Skin of body (tissue), 2 donors: ENCODE measurements around the gene APOL5. TPM values are rescaled to one million over a fixed set of nuclear protein-coding genes. Genes with fewer than 3 reads are reported as not detected.
"Not testable (repeated sequence)": the region's sequence is repeated elsewhere in the genome, so short reads cannot be mapped to it uniquely, and the experiment has no call there.

Experiments used
- DNase-seq: peaks from one replicate; lab custom pipeline; 2025; lab: John Stamatoyannopoulos, UW
- total RNA-seq: library from RNA; depleted of rRNA; stranded (reverse); fragments of >200 nt; gene quantifications from one replicate; pipeline ENCODE4 v1.2.3, GENCODE V29; 2014

APOL5 gene, protein sequence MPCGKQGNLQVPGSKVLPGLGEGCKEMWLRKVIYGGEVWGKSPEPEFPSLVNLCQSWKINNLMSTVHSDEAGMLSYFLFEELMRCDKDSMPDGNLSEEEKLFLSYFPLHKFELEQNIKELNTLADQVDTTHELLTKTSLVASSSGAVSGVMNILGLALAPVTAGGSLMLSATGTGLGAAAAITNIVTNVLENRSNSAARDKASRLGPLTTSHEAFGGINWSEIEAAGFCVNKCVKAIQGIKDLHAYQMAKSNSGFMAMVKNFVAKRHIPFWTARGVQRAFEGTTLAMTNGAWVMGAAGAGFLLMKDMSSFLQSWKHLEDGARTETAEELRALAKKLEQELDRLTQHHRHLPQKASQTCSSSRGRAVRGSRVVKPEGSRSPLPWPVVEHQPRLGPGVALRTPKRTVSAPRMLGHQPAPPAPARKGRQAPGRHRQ
- 0.69 TPM for total RNA-seq

DNA sequence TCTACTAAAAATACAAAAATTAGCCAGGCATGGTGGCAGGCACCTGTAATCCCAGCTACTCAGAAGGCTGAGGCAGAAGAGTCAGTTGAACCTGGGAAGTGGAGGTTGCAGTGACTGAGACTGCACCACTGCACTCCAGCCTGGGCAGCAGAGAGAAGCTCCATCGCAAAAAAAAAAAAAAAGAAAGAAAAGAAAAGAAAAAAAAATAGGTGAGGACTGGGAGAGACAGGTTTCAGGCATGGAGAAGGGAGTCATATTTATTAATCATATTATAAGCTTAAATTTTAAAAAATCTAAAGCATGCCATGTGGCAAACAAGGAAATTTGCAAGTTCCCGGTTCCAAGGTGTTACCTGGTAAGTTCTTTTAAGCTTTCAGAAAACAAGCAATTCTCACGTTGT is at the start of gene APOL5:
Gene APOL5 (plus strand): TSS at position 301 of the 400 bp plus-strand sequence. CDS start 0 bp downstream, at position 301.
- no peak for DNase-seq

DNA sequence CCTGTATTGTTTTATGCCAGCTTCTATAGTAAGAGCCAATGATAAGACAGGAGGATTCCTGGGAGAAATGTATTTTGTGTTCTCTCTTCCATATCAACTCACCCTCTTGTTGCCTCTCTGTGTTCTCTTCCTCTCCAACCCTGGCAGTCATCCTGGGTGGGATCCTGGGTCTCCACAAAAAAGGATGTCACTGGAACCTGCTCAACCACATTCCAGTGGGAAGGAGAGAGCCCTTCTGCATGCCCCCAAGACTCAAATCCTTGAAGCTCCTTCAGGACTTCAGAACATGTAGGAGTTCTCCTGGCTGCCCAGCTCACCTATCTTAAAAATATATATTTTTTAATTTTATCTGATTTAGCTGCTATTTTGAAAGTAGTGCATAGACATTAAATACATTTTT is 43.3 kb upstream of the APOL5 start:
- DNase-seq = no peak

DNA sequence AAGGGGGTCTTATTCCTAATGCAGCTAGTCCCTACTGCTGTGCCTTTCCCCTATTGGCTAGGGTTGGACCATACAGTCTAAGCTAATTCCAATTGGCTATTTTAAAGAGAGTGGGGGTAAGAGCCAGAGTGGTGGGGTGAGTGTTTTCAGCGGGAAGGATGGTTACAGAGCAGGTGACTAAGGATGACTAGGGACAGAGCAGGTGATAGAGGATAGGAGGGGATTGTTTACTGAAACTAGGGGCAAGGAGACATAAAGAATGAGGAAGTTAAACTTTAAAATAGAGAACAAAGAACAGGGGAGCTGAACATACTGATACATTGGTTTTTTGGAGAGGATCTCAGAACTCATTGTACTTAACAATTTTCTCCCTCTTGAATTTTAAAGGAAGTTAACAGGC is 41.6 kb upstream of the APOL5 start:
- not testable (repeated sequence) for DNase-seq

DNA sequence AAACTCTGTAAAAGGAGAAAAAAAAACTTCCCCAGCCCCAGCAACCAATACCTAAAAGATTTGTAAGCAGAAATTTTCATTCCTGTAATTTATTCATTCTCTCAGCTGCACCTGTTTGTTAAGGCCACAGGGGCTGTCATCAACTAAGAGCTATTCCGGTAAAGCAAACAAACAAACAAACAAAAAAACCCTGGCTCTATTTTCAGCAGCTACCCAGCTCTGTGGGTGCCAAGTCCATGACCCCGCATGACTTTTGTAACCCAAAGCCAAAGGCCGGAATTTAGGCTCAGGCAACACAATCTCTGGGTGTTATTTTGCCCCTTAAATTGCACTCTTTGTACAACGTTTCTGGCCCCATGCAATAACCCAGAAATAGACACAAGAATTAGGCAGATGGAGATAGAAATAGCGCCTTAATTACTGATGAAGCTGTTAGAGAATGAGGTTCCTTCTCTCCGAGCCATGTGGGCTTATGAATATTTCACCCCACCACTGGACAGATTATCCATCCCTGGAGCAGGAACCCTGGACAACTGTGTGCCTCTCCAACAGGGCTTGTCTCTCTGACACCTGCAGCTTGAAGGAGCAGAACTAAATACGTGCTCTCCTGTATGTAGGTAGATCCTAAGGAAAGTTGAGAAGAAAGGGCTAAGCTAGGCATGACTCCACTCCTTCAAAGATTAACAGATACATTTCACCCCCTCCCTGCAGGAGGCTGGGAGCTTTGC is 40.0 kb upstream of the APOL5 start:
- DNase-seq = no peak

DNA sequence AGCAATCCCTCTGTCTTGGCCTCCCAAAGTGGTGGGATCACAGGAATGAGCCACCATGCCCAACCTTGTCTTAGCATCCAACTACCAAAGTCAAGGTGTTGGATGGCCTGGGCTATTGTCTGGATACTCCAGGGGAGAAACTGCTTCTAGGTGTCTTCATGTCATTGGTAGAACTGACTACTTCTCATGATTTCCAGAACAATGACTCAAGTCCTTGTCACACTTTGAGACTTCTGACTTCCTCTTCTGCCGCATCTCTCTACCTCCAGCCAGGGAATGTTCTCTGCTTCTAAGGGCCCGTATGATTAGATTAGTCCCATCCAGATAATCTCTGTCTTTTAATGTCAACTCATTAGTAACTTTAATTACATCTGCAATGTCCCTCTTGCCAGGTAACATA is 38.8 kb upstream of the APOL5 start:
- DNase-seq = no peak

DNA sequence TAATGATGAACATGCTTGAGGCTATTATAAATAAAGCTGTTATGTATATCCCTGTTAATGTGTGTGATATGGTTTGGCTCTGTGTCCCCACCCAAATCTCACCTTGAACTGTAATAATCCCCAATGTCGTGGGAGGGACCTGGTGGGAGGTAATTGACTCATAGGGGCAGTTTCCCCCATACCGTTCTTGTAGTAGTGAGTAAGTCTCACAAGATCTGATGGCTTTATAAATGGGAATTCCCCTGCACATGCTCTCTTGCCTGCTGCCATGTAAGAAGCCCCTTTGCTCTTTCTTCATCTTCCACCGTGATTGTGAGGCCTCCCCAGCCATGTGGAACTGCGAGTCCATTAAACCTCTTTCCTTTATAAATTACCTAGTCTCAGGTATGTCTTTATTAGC is 38.2 kb upstream of the APOL5 start:
- DNase-seq = not testable (repeated sequence)

DNA sequence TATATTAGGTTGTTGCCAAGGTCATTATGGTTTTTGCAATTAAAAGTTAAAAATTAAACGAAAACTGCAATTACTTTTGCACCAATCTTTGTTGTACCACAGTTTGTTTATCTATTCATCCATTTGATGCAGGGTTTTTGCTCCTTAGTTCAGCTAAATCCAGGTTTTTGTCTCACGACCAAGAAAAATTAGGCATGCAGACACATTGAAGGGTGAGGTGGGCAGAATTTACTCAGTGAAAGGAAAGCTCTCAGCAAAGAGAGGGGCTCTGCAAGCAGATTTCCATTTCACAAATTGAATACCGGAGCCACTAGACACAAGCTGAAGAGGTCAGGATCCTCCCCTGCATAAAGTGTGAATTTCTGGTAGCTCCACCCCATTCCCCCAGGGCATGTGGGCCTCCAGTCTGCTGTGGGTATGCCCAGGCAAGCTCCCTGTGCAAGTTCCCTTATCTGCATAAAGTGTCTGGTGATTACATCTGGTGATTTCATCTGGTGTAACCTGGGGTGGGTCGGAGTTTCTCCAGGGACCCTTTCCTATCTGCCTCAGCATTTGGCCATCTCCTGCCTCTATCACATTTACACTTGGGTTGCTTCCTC is 36.1 kb upstream of the APOL5 start:
- no peak for DNase-seq

DNA sequence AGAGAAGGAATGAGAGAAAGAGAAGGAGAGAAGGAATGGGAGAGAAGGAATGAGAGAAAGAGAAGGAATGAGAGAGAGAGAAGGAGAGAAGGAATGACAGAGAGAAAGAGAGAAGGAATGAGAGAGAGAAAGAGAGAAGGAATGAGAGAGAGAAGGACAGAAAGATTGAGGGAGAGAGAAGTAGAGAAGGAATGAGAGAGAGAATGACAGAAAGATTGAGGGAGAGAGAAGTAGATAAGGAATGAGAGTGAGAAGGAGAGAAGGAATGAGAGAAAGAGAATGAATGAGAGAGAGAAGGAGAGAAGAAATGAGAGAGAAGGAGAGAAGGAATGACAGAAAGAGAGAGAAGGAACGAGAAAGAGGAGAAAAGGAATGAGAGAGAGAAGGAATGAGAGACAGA is 34.1 kb upstream of the APOL5 start:
- no peak for DNase-seq

DNA sequence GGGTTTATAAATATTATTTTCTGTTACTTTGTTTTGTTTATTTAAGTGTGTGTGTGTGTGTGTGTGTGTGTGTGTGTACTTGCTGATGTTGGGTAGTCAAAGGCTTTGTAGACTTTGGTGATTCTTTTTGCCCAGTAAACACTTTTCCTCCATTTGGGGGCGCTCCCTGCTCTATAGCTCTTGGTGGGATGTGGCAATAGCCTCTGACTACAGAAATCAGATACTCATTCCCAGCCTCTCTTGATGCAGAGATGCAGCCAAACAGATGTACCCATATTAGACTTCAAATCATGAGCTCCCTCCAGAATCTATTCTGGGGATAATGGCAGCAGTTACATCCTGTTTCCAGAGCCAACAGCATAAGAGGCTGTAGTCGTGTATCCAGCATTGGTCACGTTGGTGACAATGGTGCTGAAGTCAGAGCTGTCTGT is 33.4 kb upstream of the APOL5 start:
- peak; percentile 59 for DNase-seq

DNA sequence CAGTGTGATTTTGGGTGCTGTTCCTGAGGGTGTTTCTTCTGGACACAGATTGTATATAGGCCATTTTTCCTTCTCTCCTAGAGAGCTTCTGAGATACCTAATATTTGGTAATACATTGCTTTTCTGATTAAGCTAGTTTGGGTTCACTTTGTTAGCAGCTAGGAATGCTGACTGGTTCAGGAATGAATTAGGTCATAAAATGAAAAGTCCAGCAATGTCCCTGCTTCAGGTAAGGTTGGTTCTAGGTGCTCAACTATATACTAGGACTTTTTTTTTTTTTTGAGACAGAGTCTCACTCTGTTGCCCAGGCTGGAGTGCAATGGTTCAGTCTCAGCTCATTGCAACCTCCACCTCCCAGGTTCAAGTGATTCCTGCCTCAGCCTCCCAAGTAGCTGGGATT is 32.9 kb upstream of the APOL5 start:
- no peak for DNase-seq

DNA sequence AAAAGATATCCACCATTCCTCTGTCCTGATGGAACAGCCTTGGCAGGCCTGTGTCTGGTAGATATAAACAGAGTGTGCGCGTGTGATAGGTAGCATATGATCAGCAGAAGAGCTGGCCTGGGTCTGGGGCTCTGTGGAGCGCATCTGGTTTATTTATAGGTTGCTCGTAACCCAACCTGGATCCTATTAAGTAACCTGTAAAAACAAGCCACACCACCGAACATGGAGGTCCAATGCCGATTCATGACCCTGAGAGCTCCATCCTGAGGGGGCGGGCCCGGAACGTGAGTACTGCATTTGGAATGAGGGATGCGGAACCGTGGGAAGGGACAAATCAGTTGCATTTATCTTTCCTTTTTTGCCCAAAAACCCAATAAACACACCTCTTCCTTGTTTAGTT is 31.9 kb upstream of the APOL5 start:
- DNase-seq = no peak

DNA sequence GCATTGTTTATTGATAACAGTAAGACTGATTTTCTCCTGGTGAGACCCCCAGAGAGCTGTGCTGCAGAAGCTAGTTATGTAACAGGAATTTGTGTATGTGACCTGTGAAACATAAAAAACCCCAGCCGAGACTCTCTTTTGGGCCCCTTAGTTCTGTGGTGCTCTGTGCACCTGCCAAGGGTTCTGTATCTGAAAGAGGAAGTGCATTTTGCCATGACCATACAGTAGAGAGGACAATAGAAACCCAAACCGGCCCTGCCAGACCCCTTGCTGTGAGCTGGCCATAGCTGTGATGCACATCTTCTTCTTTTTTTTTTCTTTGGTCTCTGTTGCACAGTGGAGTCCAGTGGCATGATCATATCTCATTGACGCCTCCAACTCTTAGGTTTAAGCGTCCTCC is 31.4 kb upstream of the APOL5 start:
- DNase-seq = no peak

DNA sequence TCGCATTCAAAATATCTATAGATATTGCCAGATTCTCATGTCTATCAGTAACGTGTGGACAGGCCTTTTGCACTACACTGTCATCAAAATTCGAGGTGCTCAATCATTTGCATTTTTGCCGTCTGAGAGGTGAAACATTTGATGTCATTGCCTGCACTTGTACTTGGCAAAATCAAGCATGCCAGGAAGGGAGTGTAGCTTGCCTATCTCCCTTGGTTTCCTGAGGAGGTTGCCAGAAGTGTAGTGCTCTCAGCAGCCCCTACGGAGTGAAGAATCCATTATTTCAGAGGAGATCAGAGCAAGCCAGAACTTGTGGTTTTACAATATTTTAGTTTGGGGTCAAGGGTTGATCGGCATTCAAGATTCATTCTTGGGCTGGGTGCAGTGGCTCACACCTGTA is 30.2 kb upstream of the APOL5 start:
- DNase-seq = no peak

DNA sequence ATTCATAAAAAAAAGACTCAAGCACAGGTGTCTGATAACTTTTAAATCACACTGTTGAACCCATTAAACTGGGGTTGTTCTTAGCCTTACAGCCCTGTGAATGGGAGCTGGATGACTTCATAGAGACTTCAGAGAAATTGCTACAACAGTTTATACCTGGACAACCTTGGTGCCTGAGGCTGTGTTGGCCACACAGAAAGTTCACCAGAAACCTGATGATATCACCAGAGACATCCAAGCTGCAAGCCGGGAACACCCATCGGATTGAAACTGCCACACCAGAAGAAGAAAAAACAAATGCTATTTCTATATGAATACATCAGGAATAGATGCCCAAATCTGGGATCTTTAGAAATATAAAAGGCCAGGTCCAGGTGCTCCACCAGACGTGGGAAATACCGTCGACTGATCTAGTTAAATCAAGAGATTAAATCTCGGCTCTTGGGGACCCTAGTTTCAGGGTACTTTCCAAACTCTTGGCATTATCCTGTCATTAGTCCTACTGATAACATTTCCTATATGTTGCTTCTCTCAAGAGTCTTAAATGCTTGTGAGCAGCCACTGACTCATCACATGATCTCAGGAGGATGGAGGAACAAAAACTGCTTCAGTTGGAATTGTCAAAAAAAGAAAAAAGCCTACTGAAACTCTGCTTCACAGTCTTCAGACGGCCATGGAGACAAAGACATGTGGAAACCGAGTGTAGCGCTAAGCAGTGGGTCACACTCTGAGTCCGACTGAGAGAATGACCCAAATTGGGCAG is 28.6 kb upstream of the APOL5 start:
- no peak for DNase-seq

DNA sequence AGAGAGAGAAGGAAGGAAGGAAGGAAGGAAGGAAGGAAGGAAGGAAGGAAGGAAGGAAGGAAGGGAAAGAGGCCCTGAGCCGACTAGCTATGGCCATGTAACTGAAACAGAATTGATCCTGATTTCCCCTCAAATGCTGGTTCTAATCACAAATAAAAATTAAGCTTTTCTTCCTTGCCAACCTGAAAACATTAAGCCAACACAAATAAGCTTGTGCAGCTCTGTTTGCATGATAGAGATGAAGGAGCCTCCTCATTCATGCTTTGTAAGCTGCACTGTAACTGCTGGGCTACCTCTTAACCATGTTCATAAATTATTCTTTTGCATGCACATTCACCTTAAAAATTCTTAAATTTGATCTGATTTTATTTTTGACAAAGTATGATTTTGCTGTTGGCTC is 27.7 kb upstream of the APOL5 start:
- no peak for DNase-seq

DNA sequence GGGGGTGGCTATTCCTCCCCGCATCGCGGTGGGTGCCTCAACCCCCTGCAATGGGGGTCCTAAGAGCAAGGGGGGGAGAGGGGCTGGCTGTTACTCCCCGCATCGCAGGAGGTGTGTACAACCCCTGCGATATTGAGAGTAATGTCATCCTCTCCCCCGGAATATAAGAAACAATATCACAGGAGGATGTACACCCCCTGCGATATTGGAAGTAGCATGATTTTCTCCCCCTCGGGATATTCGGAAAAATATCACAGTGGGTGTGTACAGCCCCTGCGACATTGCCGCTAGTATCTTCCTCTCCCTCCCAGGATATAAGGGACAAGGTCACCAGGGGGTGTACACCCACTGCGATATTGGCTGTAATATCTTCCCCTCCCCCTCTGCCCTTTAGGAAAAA is 22.5 kb upstream of the APOL5 start:
- DNase-seq = no peak

DNA sequence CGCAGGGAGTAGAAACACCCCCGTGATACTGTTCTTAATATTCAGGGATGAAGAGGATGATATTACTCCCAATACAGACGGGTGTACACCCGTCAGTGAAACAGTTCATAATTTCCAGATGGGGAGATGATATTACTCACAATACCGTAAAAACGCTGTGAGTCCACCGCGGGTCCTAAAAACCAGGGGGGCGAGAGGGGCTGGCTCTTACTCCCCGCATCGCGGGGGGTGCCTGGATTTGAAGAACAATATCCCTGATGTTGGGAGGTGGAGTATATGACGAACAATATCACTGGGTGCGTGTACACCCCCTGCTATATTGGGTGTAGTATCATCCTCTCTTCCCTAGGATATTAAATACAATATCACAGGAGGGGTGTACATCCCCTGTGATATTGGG is 20.5 kb upstream of the APOL5 start:
- no peak for DNase-seq

DNA sequence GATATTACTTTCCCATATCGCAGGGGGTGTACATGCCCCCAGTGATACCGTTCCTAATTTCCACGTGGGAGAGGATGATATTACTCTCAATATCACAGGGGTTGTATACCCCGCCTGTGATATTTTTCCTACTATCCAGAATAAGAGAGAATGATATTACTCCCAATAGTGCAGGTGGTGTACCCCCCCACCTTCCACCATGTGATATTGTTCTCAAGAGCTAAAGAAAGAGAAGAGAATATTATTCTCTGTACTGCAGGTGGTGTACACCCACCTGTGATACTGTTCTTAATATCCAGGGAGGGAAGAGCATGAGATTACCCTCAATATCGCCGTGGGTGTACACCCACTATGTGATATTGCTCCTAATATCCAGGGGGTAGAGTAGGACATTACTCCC is 17.8 kb upstream of the APOL5 start:
- DNase-seq = not testable (repeated sequence)

DNA sequence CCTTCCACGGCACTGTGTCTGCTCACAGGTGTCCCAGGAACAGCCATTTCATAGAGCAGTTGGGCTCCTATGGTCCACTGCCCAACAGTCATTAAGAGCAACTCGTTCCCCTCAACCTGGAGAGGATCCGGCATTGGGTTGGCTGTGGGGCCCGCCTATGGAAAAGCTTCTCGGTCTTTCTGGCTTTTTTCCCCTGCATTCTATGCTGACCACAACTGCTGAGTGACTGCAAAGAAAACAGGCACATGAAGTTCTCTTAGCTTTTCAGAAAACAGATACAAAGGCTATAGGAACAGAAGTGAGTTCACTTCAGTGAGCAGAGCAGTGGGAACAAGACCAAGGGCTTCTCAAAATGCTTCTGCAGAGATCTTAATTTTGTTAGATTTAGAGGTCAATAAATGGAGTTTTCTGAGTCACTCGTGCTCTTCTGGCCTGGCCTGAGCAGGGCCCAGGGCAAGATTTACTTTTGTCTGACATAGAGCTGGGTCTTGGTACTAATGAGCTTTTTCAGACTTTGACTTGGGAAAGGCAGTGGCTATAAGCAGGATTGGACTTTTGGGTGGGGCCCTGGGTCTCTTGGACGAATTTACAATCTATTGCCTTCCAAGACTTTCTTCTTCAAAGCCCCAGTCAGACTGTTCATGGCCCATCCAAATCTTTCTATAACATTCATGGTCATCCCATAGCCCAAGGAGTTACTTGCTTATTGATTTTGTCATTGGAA is 13.6 kb upstream of the APOL5 start:
- DNase-seq = no peak

DNA sequence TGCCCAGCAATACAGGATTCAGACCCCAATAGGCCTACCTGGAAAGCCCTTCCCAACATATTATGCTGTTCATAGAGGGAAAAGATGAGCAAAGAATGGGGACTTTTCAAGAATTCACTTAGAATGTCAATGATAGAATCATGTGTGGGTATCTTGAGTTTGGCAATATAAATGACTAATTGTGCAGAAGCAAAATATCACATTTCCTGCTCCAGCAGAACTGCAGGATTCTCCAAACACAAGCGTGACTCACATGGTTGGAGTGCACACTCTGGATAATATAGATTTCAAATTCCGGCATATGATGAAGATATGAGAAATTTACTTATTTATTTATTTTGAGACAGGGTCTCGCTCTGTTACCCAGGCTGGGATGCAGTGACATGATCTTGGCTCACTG is 12.5 kb upstream of the APOL5 start:
- DNase-seq = no peak

DNA sequence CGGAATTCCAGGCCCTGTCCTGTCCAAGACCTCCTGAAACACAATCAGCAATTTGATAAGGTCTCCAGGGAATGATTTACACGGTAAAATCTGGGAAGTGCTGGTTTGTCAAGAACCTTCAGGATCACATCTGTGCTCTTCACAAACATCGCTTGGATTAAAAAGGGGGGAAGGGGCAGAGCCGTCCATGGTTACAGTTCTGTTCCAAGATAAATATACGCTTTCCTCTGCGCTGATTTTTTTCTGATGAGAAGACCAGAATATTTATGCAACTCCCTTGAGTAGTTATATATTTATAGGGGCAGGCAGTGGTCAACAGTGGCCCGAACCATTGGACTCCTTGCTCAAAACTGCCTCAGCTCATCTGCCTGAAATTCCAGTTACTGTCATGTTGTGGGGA is 9.2 kb upstream of the APOL5 start:
- DNase-seq = no peak
